WERI-Rb-1 (cell line): ENCODE measurements around the gene SNX1.
A peak's percentile ranks its signal among the peaks of the same experiment; 100 is the strongest.

Source experiments
- DNase-seq: peaks from one replicate; pipeline ENCODE4 v3.0.0-alpha.2; 2020
- H3K27ac ChIP-seq: fragments of 250-450 bp; sonication (Bioruptor Pico); 2 replicates; pipeline ENCODE4 v1.5.1; 2020; ENCODE audit warnings: mild to moderate bottlenecking, moderate library complexity
- H3K27me3 ChIP-seq: fragments of 250-450 bp; sonication (Bioruptor Pico); 2 replicates; pipeline ENCODE4 v1.5.1; 2021; ENCODE audit warnings: mild to moderate bottlenecking, low read depth, moderate library complexity; ENCODE audit not compliant: insufficient read depth, severe bottlenecking
- H3K36me3 ChIP-seq: fragments of 250-450 bp; sonication (Bioruptor Pico); 2 replicates; pipeline ENCODE4 v1.5.1; 2020; ENCODE audit warnings: mild to moderate bottlenecking, moderate library complexity
- H3K4me3 ChIP-seq: 2 replicates; pipeline ENCODE4 v1.5.1; 2011; ENCODE audit warnings: low read depth, mild to moderate bottlenecking, control low read depth, low read length
- H3K9me3 ChIP-seq: fragments of 250-450 bp; sonication (Bioruptor Pico); 2 replicates; pipeline ENCODE4 v1.5.1; 2021; ENCODE audit warnings: mild to moderate bottlenecking, moderate library complexity; ENCODE audit not compliant: severe bottlenecking
- CTCF ChIP-seq: IDR thresholded peaks from 2 replicates; pipeline ENCODE4 v1.5.1; 2011; ENCODE audit warnings: low read depth, mild to moderate bottlenecking, control low read depth, inconsistent platforms, low read length

The SNX1 gene

GRCh38 chr15:64166102-64166890, 70.5 kb downstream of the SNX1 start:
- H3K36me3 ChIP-seq, result peaks cover 7% of the 10 kb centered on the region
- H3K9me3 ChIP-seq, result no peaks in the 10 kb centered on the region
- no peak overlapping the region for H3K4me3 ChIP-seq
- H3K27me3 ChIP-seq, result no peaks in the 10 kb centered on the region
- no peak for DNase-seq
- TF ChIP-seq CTCF, result no peak
- no peak overlapping the region for H3K27ac ChIP-seq

- TF ChIP-seq CTCF, result no peak
- H3K27ac ChIP-seq, result no peak overlapping the region
- no peaks in the 10 kb centered on the region for H3K9me3 ChIP-seq
- peaks cover 5% of the 10 kb centered on the region; the same call in 1 of the 2 replicates for H3K36me3 ChIP-seq
- no peak overlapping the region for H3K4me3 ChIP-seq
- no peaks in the 10 kb centered on the region for H3K27me3 ChIP-seq
- DNase-seq, result no peak
Measured at GRCh38 chr15:64180235-64180824, 84.5 kb downstream of the SNX1 start.

- Histone ChIP-seq H3K4me3 (no peak overlapping the region), H3K27ac (no peak overlapping the region), H3K36me3 (peaks cover 4% of the 10 kb centered on the region), H3K27me3 (no peaks in the 10 kb centered on the region), H3K9me3 (no peaks in the 10 kb centered on the region)
- TF ChIP-seq CTCF, result no peak
- no peak for DNase-seq
Measured at GRCh38 chr15:64182859-64183370, 87.1 kb downstream of the SNX1 start.

GRCh38 chr15:64185146-64185911, 89.5 kb downstream of the SNX1 start:
- H3K27ac ChIP-seq, result no peak overlapping the region
- TF ChIP-seq CTCF, result no peak
- H3K36me3 ChIP-seq, result peaks cover 8% of the 10 kb centered on the region
- H3K4me3 ChIP-seq, result no peak overlapping the region
- no peaks in the 10 kb centered on the region for H3K9me3 ChIP-seq
- DNase-seq, result peak; percentile 16
- no peaks in the 10 kb centered on the region for H3K27me3 ChIP-seq

GRCh38 chr15:64187396-64188191, 91.8 kb downstream of the SNX1 start:
- no peak for TF ChIP-seq CTCF
- Histone ChIP-seq H3K9me3 (no peaks in the 10 kb centered on the region), H3K4me3 (no peak overlapping the region), H3K36me3 (peaks cover 6% of the 10 kb centered on the region), H3K27ac (no peak overlapping the region), H3K27me3 (no peaks in the 10 kb centered on the region)
- DNase-seq, result no peak
